ENCODE data around the gene TEX9.

- no peak for TF ChIP-seq POLR2A (IDR thresholded peaks at IDR 0.05)
- no peak for TF ChIP-seq POLR2AphosphoS5 (IDR thresholded peaks at IDR 0.05)
Observed at GRCh38 chr15:56393277-56393676, 28.1 kb downstream of the TEX9 start.
